ENCODE data around the gene JARID2.

DNA sequence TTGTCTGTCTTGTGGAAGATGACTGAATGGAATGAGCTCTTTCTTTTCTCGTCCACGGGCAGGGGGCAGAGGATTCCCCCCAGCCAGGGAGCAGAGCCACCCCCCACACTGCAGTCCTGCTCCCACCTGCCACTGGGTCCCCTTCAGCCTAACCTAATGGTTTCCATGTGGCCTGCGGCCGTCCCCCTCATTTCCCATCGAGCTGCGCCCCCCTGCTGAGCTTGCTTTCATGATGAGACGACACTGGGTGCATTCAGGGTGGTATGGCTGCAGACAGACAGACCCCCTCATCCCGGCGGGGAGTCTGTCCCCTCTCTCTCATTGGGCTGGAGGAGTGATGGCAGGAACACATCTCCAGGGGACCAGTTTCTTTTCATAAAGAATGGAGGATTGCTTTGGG, 276.2 kb downstream of the JARID2 start:
- TF ChIP-seq, protein P1, sequence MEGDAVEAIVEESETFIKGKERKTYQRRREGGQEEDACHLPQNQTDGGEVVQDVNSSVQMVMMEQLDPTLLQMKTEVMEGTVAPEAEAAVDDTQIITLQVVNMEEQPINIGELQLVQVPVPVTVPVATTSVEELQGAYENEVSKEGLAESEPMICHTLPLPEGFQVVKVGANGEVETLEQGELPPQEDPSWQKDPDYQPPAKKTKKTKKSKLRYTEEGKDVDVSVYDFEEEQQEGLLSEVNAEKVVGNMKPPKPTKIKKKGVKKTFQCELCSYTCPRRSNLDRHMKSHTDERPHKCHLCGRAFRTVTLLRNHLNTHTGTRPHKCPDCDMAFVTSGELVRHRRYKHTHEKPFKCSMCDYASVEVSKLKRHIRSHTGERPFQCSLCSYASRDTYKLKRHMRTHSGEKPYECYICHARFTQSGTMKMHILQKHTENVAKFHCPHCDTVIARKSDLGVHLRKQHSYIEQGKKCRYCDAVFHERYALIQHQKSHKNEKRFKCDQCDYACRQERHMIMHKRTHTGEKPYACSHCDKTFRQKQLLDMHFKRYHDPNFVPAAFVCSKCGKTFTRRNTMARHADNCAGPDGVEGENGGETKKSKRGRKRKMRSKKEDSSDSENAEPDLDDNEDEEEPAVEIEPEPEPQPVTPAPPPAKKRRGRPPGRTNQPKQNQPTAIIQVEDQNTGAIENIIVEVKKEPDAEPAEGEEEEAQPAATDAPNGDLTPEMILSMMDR (IDR thresholded peaks at IDR 0.05), result no peak
- TF ChIP-seq POLR2A (IDR thresholded peaks at IDR 0.05), result no peak
